ENCODE results near the gene RNF224. TPM values are rescaled to one million over a fixed set of nuclear protein-coding genes. Genes with fewer than 3 reads are reported as not detected.

The RNF224 gene
- total and polyA plus RNA-seq, 2 of the 13 experiments (the other 11 are each of a cell fraction or from before 2014, with no cell fraction given): 0.09 TPM; not detected in 1

DNA sequence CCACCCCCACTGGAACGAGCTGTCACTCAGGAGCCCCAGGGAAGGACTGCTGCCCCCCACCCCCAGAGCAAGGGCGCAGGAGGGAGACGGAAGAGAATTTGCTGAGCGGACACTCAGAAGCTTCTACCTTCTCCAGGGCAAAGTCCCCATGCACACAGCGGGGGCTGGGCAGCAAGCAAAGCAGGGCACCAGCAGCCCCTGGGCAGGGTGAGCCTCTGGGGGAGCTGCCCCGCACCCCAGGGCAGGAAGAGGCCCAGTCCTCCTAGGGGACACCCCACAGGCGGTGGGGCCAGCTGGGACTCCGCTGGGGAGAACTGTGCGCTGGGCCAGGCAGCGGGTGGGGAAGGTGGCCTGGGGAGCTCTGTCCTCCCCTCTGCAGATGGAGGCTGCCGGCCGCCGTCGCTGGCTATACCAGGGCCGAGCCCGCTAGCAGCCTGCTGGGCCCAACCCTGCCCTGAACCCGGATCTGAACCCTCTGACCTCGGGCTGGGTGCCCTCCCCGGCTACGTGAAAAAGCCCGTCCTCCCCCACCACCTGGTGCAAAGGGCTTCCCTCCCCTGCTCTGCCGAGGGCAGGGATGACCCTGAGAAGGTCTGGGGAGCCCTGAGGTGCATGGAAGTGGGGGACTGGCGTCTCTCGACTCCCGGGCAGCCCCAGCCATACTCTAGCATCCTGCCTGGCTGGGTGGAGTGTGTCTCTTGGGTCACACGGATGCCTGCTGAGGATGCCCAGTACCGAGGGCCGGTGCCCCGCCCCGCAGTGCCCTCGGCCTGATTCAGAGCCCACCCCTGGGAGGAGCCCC, 2.8 kb downstream of the RNF224 start (continued):
- TF ChIP-seq TCF12 (IDR thresholded peaks at IDR 0.05): no peak
- TF ChIP-seq TCF12 (CRISPR knock-in tag; IDR thresholded peaks at IDR 0.05): peak; percentile 46
- TF ChIP-seq ZNF501 (CRISPR knock-in tag; IDR thresholded peaks at IDR 0.05): peak; percentile 91
- TF ChIP-seq, protein P1, sequence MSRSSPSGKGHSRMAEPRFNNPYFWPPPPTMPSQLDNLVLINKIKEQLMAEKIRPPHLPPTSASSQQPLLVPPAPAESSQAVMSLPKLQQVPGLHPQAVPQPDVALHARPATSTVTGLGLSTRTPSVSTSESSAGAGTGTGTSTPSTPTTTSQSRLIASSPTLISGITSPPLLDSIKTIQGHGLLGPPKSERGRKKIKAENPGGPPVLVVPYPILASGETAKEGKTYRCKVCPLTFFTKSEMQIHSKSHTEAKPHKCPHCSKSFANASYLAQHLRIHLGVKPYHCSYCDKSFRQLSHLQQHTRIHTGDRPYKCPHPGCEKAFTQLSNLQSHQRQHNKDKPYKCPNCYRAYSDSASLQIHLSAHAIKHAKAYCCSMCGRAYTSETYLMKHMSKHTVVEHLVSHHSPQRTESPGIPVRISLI (CRISPR knock-in tag; IDR thresholded peaks at IDR 0.05; ENCODE audit: borderline replicate concordance): 0 out of 2 replicates have a peak, but pooled peaks have one; percentile 14
- TF ChIP-seq RELA (CRISPR knock-in tag; IDR thresholded peaks at IDR 0.05): 0 out of 2 replicates have a peak, but pooled peaks have one; percentile 33
- TF ChIP-seq, protein P2, sequence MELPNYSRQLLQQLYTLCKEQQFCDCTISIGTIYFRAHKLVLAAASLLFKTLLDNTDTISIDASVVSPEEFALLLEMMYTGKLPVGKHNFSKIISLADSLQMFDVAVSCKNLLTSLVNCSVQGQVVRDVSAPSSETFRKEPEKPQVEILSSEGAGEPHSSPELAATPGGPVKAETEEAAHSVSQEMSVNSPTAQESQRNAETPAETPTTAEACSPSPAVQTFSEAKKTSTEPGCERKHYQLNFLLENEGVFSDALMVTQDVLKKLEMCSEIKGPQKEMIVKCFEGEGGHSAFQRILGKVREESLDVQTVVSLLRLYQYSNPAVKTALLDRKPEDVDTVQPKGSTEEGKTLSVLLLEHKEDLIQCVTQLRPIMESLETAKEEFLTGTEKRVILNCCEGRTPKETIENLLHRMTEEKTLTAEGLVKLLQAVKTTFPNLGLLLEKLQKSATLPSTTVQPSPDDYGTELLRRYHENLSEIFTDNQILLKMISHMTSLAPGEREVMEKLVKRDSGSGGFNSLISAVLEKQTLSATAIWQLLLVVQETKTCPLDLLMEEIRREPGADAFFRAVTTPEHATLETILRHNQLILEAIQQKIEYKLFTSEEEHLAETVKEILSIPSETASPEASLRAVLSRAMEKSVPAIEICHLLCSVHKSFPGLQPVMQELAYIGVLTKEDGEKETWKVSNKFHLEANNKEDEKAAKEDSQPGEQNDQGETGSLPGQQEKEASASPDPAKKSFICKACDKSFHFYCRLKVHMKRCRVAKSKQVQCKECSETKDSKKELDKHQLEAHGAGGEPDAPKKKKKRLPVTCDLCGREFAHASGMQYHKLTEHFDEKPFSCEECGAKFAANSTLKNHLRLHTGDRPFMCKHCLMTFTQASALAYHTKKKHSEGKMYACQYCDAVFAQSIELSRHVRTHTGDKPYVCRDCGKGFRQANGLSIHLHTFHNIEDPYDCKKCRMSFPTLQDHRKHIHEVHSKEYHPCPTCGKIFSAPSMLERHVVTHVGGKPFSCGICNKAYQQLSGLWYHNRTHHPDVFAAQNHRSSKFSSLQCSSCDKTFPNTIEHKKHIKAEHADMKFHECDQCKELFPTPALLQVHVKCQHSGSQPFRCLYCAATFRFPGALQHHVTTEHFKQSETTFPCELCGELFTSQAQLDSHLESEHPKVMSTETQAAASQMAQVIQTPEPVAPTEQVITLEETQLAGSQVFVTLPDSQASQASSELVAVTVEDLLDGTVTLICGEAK (IDR thresholded peaks at IDR 0.05): no peak
- TF ChIP-seq, protein P2 (CRISPR knock-in tag; IDR thresholded peaks at IDR 0.05): peak; percentile 68; the same call in 1 of the 2 replicates
- 0 out of 2 replicates have a peak, but pooled peaks have one; percentile 21 for TF ChIP-seq PAX8 (CRISPR knock-in tag; IDR thresholded peaks at IDR 0.05; ENCODE audit: borderline replicate concordance)
- TF ChIP-seq FOXK1 (CRISPR knock-in tag; IDR thresholded peaks at IDR 0.05; ENCODE audit: borderline replicate concordance, low read depth): no peak
- TF ChIP-seq, protein P3, sequence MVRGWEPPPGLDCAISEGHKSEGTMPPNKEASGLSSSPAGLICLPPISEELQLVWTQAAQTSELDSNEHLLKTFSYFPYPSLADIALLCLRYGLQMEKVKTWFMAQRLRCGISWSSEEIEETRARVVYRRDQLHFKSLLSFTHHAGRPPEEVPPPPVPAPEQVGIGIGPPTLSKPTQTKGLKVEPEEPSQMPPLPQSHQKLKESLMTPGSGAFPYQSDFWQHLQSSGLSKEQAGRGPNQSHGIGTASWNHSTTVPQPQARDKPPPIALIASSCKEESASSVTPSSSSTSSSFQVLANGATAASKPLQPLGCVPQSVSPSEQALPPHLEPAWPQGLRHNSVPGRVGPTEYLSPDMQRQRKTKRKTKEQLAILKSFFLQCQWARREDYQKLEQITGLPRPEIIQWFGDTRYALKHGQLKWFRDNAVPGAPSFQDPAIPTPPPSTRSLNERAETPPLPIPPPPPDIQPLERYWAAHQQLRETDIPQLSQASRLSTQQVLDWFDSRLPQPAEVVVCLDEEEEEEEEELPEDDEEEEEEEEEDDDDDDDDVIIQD (CRISPR knock-in tag; IDR thresholded peaks at IDR 0.05; ENCODE audit: low read depth): no peak; the same call in 1 of the 2 replicates
- peak; percentile 32; the same call in 1 of the 2 replicates for TF ChIP-seq ZNF326 (CRISPR knock-in tag; IDR thresholded peaks at IDR 0.05; ENCODE audit: borderline replicate concordance)
- no peak for TF ChIP-seq HDAC6 (IDR thresholded peaks at IDR 0.05; ENCODE audit: low read depth, low read length)
- 0 out of 2 replicates have a peak, but pooled peaks have one; percentile 5 for TF ChIP-seq REPIN1 (CRISPR knock-in tag; IDR thresholded peaks at IDR 0.05; ENCODE audit: borderline replicate concordance, low read depth)
- TF ChIP-seq AGO2 (optimal IDR thresholded peaks at IDR 0.05; ENCODE audit: low read depth, low read length): peak; percentile 72
- no peak for TF ChIP-seq DR1 (CRISPR knock-in tag; IDR thresholded peaks at IDR 0.05)
- TF ChIP-seq TAF15 (IDR thresholded peaks at IDR 0.05; ENCODE audit: low read depth, low read length, poor library complexity, severe bottlenecking): peak; percentile 57
- TF ChIP-seq GATAD2A (CRISPR knock-in tag; IDR thresholded peaks at IDR 0.05): 0 out of 2 replicates have a peak, but pooled peaks have one; percentile 6
- TF ChIP-seq BRD4 (CRISPR knock-in tag; IDR thresholded peaks at IDR 0.05): no peak
